Sigmoid colon (tissue), 7 donors: Measurements from ENCODE around the gene FBXL20. TPM values are rescaled to one million over a fixed set of nuclear protein-coding genes. Genes with fewer than 3 reads are reported as not detected.

Source experiments
- DNase-seq: peaks from one replicate; pipeline ENCODE4 v3.0.0-alpha.2; 2019
- H3K27ac ChIP-seq, 4 donors: fragments of 200-600 bp; sonication (generic); one replicate each; pipeline ENCODE4 v1.5.1; 2016 to 2019; ENCODE audit warnings: mild to moderate bottlenecking in 1 of 4
- H3K27me3 ChIP-seq, 3 donors: fragments of 200-600 bp; sonication (generic); one replicate each; pipeline ENCODE4 v1.5.1; 2019; ENCODE audit warnings: mild to moderate bottlenecking in 1 of 3
- H3K36me3 ChIP-seq, 4 donors: fragments of 200-600 bp; sonication (generic); one replicate each; pipeline ENCODE4 v1.5.1; 2016 to 2019
- H3K4me1 ChIP-seq, 4 donors: fragments of 200-600 bp; sonication (generic); one replicate each; pipeline ENCODE4 v1.5.1; 2017 to 2019
- H3K4me3 ChIP-seq, 4 donors: fragments of 200-600 bp; sonication (generic); one replicate each; pipeline ENCODE4 v1.5.1; 2017 to 2019; ENCODE audit warnings: mild to moderate bottlenecking in 2 of 4, moderate library complexity in 1 of 4
- H3K9me3 ChIP-seq, 4 donors: fragments of 200-600 bp in 3 of 4; sonication (generic) in 3 of 4; one replicate each; pipeline versions ENCODE4 v1.5.1 to v1.6.1; 2013 to 2019
- EP300 ChIP-seq, 4 donors: sonication (generic); formaldehyde crosslinking; IDR thresholded peaks; one replicate each; pipeline ENCODE4 v1.6.1; 2017; ENCODE audit warnings: antibody characterized with exemption in 4 of 4
- POLR2A ChIP-seq, 2 donors: fragments of 450-650 bp; IDR thresholded peaks; one replicate each; pipeline ENCODE4 v1.6.1; 2016; ENCODE audit warnings: antibody characterized with exemption in 2 of 2, mild to moderate bottlenecking in 2 of 2, moderate library complexity in 2 of 2
- POLR2AphosphoS5 ChIP-seq, 4 donors: sonication (generic); formaldehyde crosslinking; IDR thresholded peaks; one replicate each; pipeline ENCODE4 v1.6.1; 2017; ENCODE audit warnings: antibody characterized with exemption in 4 of 4
- WGBS, 2 donors: extraction: QIAGEN DNeasy Blood & Tissue Kit; methylation state at CpG; one replicate each; pipeline ENCODE4 v1.1.7; 2013; 5-methylcytosine and 5-hydroxymethylcytosine counted together
- intact Hi-C: fragments of 100-400 bp; cut with DNase I; formaldehyde crosslinking; loops from one replicate; pipeline ENCODE4 v1.15.1; 2023
- polyA plus RNA-seq, 3 donors: library from polyadenylated mRNA; stranded (reverse); fragments of 200-250 nt; gene quantifications; one replicate each; pipeline ENCODE4 v1.2.3, GENCODE V29; 2013
- total RNA-seq, 4 donors: library from RNA; depleted of rRNA; stranded (reverse); fragments of >200 nt; gene quantifications; one replicate each; pipeline ENCODE4 v1.1.0, GENCODE V29; 2016
- TF ChIP-seq, protein P1 (sequence below), 4 experiments: fragments of 450-650 bp in 3 of 4; fragments of 200-600 bp in 1 of 4; IDR thresholded peaks; one replicate each; pipeline ENCODE4 v1.5.1; 2016 to 2019; ENCODE audit warnings: antibody characterized with exemption in 4 of 4, mild to moderate bottlenecking in 3 of 4, moderate library complexity in 2 of 4
- donor health status: healthy with polysubstance abuse.
- donor health status: Bipolar disorder and iron deficiency.
- donor health status: healthy.

FBXL20 gene
- total and polyA plus RNA-seq, 7 donors: 1.8 to 26.0 (median 17.0) TPM

DNA sequence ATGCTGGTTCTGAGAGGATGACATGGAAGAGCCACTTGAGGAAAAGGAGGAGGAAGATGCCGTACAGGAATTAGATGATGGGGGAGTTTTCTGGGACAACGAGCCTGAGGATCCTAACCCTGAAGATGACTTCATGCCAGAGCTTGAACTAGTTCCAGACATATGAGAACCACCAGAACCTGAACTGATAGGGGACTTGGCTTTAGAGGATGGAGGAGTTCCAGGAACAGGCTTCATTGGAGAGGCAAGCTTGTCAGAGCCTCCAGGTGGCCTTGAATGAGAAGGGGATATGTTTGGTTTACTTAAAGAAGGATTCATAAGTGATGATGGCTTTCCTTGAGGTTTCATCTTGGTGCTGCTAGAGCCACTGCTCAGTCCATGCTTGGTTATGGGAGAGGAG is 6.9 kb upstream of the FBXL20 start:
- H3K27ac ChIP-seq: no peak overlapping the region
- no peak for DNase-seq
- peaks cover 15 to 81% (median 33%) of the 10 kb centered on the region in 4 donors for H3K36me3 ChIP-seq
- no peak for TF ChIP-seq EP300 (IDR thresholded peaks at IDR 0.05)
- TF ChIP-seq, protein P1, sequence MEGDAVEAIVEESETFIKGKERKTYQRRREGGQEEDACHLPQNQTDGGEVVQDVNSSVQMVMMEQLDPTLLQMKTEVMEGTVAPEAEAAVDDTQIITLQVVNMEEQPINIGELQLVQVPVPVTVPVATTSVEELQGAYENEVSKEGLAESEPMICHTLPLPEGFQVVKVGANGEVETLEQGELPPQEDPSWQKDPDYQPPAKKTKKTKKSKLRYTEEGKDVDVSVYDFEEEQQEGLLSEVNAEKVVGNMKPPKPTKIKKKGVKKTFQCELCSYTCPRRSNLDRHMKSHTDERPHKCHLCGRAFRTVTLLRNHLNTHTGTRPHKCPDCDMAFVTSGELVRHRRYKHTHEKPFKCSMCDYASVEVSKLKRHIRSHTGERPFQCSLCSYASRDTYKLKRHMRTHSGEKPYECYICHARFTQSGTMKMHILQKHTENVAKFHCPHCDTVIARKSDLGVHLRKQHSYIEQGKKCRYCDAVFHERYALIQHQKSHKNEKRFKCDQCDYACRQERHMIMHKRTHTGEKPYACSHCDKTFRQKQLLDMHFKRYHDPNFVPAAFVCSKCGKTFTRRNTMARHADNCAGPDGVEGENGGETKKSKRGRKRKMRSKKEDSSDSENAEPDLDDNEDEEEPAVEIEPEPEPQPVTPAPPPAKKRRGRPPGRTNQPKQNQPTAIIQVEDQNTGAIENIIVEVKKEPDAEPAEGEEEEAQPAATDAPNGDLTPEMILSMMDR (IDR thresholded peaks at IDR 0.05): no peak
- TF ChIP-seq POLR2AphosphoS5 (IDR thresholded peaks at IDR 0.05): no peak
- TF ChIP-seq POLR2A (IDR thresholded peaks at IDR 0.05): no peak
- H3K4me3 ChIP-seq: no peak overlapping the region
- H3K27me3 ChIP-seq: no peaks in the 10 kb centered on the region
- 87 to 93% methylated on average over 2 of the region's 2 CpGs for whole genome bisulfite sequencing, 2 donors
- no peaks in the 10 kb centered on the region for H3K4me1 ChIP-seq
- intact Hi-C loops: no loop called here
- H3K9me3 ChIP-seq: no peaks in the 10 kb centered on the region

DNA sequence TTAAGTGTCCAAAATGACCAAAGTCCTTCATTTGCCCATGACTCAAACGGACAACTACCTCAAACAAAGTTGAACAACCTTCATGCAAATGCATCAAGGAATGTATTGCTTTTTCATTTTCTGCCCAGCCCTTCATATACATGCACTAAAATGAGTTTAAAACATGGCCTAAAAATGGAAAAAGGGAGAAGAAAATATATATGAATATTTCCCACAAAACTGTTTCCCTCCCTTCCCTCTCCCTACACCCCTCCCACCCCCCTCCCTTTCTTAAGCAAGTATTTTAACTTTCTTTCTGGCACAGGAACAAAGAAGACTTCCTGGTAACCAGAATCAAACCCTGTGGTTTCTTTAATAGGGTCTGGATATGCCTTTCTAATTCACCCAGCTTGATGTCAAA is 5.5 kb upstream of the FBXL20 start:
- Histone ChIP-seq H3K36me3 (peaks cover 10 to 67% (median 26%) of the 10 kb centered on the region in 4 donors), H3K4me3 (no peak overlapping the region), H3K9me3 (no peaks in the 10 kb centered on the region), H3K27ac (no peak overlapping the region), H3K27me3 (no peaks in the 10 kb centered on the region), H3K4me1 (peaks cover 0 to 4% (median 2%) of the 10 kb centered on the region in 4 donors)
- 34 to 63% methylated on average over 1 of the region's 1 CpG for WGBS, 2 donors
- no peak for DNase-seq
- intact Hi-C loops: no loop called here
- TF ChIP-seq POLR2A (IDR thresholded peaks at IDR 0.05): no peak
- TF ChIP-seq, protein P1 (IDR thresholded peaks at IDR 0.05): no peak
- no peak for TF ChIP-seq EP300 (IDR thresholded peaks at IDR 0.05)
- no peak for TF ChIP-seq POLR2AphosphoS5 (IDR thresholded peaks at IDR 0.05)

DNA sequence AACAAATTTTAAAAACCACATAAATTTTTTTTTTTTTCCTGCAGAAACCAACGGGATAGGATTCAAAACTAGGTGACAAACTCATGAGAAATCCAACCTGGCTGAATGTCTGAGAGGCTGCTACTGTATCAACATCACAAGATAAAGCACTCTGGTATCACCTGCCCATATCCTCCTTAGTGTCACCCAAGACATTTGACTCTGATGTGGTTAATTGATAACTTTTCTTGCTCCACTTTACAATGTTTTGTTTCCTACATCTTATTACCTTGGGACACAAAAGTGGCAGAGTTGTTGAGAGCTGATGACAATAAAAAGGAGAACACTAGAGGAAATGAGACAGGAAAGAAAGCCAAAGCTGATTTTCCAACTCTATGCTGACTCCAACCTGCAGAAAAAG is 4.0 kb upstream of the FBXL20 start:
- no peaks in the 10 kb centered on the region for H3K9me3 ChIP-seq
- TF ChIP-seq POLR2A (IDR thresholded peaks at IDR 0.05) (no peak), POLR2AphosphoS5 (IDR thresholded peaks at IDR 0.05) (no peak)
- TF ChIP-seq, protein P1 (IDR thresholded peaks at IDR 0.05): no peak
- no peaks in the 10 kb centered on the region for H3K27me3 ChIP-seq
- H3K4me1 ChIP-seq: peaks cover 0 to 8% (median 4%) of the 10 kb centered on the region in 4 donors
- 8 to 50% methylated on average over 1 of the region's 1 CpG for WGBS, 2 donors
- H3K36me3 ChIP-seq: peaks cover 8 to 52% (median 18%) of the 10 kb centered on the region in 4 donors
- no peak for DNase-seq
- H3K27ac ChIP-seq: no peak overlapping the region
- no peak overlapping the region for H3K4me3 ChIP-seq
- intact Hi-C loops: no loop called here

DNA sequence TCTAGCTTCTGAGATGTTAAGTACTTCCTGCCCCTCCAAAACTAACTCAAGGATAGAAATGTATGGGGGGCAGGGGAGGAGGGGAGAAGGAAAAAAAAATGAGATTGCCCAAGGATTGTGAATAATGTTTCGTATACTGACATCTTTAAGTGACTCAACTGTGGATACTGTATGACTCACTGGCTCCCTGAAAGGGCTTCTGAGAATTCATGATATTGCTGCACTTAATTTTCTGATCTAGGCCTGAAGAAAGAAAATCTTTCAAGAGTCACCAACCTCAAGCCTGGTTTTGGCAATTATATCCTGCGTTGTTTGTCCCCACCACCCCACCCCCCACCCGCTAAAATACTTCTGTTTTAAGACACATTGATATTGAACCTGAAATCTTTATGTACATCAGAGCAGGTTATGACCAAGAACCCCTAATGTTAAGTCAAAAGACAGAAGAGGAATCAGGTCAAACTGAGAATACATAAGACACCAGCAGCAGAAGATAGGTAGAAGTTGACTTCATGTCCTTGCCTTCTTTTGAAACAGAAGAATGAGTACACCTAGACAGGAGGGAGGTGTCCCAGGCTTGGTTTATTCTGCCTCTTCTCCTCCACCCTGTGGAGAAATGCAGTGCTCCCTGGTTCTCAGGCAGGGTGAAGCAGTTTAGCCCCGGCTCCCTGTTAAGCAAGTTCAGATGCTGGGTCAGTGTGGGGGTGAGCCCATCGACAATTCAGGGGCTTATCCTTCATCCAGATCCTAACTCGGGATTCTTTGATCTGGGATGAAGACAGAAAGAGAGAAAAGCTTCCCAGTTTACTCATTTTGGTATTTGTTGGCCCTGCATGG is 3.3 kb upstream of the FBXL20 start:
- Histone ChIP-seq H3K4me1 (peaks cover 0 to 14% (median 11%) of the 10 kb centered on the region in 4 donors), H3K27me3 (no peaks in the 10 kb centered on the region), H3K4me3 (no peak overlapping the region), H3K9me3 (no peaks in the 10 kb centered on the region), H3K36me3 (peaks cover 1 to 45% (median 11%) of the 10 kb centered on the region in 4 donors), H3K27ac (no peak overlapping the region)
- intact Hi-C loops: loop anchor here (5.0 kb wide), 1 partner anchor 207 kb away; the partner anchor contains the start of gene CACNB1
- DNase-seq: no peak
- TF ChIP-seq POLR2AphosphoS5 (IDR thresholded peaks at IDR 0.05): no peak
- TF ChIP-seq POLR2A (IDR thresholded peaks at IDR 0.05): no peak
- TF ChIP-seq, protein P1 (IDR thresholded peaks at IDR 0.05): no peak
- TF ChIP-seq EP300 (IDR thresholded peaks at IDR 0.05): no peak
- WGBS, 2 donors: 65 to 73% methylated on average over 6 of the region's 6 CpGs
